GM19035 (cell line): ENCODE data around the gene EIF4G3.
"Not testable (repeated sequence)": the region's sequence is repeated elsewhere in the genome, so short reads cannot be mapped to it uniquely, and the experiment has no call there.

Experiments used
- ATAC-seq: cut with Tn5 transposase; IDR thresholded peaks from one replicate; pipeline ENCODE4 v1.9.1; 2021; ENCODE audit not compliant: unreplicated experiment

EIF4G3 gene

GRCh38 chr1:20956272-20956671 is 220.4 kb downstream of the EIF4G3 start:
- ATAC-seq, result no peak

- no peak for ATAC-seq
Measured at GRCh38 chr1:20950679-20951078, 226.0 kb downstream of the EIF4G3 start.

GRCh38 chr1:20949871-20950590 is 226.7 kb downstream of the EIF4G3 start:
- ATAC-seq, result no peak

- no peak for ATAC-seq
Measured at GRCh38 chr1:20948101-20948500, 228.6 kb downstream of the EIF4G3 start.

GRCh38 chr1:20947409-20947808 is 229.3 kb downstream of the EIF4G3 start:
- ATAC-seq, result no peak

GRCh38 chr1:20936621-20937020 is 240.1 kb downstream of the EIF4G3 start:
- no peak for ATAC-seq

GRCh38 chr1:20936216-20936615 is 240.5 kb downstream of the EIF4G3 start:
- ATAC-seq, result no peak

- ATAC-seq, result no peak
Measured at GRCh38 chr1:20935717-20936116, 241.0 kb downstream of the EIF4G3 start.

- no peak for ATAC-seq
Measured at GRCh38 chr1:20932437-20932977, 244.2 kb downstream of the EIF4G3 start.

- no peak for ATAC-seq
Measured at GRCh38 chr1:20931930-20932436, 244.7 kb downstream of the EIF4G3 start.

- ATAC-seq, result no peak
Measured at GRCh38 chr1:20930427-20930826, 246.3 kb downstream of the EIF4G3 start.

- no peak for ATAC-seq
Measured at GRCh38 chr1:20928146-20928545, 248.6 kb downstream of the EIF4G3 start.

- no peak for ATAC-seq
Measured at GRCh38 chr1:20921285-20921684, 255.4 kb downstream of the EIF4G3 start.

- no peak for ATAC-seq
Measured at GRCh38 chr1:20913242-20913641, 263.5 kb downstream of the EIF4G3 start.

- ATAC-seq, result not testable (repeated sequence)
Measured at GRCh38 chr1:20907526-20907925, 269.2 kb downstream of the EIF4G3 start.

GRCh38 chr1:20903437-20903836 is 273.3 kb downstream of the EIF4G3 start:
- no peak for ATAC-seq

- no peak for ATAC-seq
Measured at GRCh38 chr1:20900056-20900455, 276.6 kb downstream of the EIF4G3 start.

GRCh38 chr1:20899154-20899972 is 277.3 kb downstream of the EIF4G3 start:
- ATAC-seq, result no peak

GRCh38 chr1:20896826-20897225 is 279.9 kb downstream of the EIF4G3 start:
- ATAC-seq, result no peak

GRCh38 chr1:20893931-20894330 is 282.8 kb downstream of the EIF4G3 start:
- ATAC-seq, result no peak

- ATAC-seq, result no peak
Measured at GRCh38 chr1:20891091-20891490, 285.6 kb downstream of the EIF4G3 start.

- no peak for ATAC-seq
Measured at GRCh38 chr1:20887246-20887645, 289.5 kb downstream of the EIF4G3 start.
